ENCODE data around the gene CCDC110.

Gene CCDC110

GRCh38 chr4:185456131-185456530 is 15.4 kb downstream of the CCDC110 start:
- TF ChIP-seq, protein P1, sequence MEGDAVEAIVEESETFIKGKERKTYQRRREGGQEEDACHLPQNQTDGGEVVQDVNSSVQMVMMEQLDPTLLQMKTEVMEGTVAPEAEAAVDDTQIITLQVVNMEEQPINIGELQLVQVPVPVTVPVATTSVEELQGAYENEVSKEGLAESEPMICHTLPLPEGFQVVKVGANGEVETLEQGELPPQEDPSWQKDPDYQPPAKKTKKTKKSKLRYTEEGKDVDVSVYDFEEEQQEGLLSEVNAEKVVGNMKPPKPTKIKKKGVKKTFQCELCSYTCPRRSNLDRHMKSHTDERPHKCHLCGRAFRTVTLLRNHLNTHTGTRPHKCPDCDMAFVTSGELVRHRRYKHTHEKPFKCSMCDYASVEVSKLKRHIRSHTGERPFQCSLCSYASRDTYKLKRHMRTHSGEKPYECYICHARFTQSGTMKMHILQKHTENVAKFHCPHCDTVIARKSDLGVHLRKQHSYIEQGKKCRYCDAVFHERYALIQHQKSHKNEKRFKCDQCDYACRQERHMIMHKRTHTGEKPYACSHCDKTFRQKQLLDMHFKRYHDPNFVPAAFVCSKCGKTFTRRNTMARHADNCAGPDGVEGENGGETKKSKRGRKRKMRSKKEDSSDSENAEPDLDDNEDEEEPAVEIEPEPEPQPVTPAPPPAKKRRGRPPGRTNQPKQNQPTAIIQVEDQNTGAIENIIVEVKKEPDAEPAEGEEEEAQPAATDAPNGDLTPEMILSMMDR (IDR thresholded peaks at IDR 0.05): no peak
- Histone ChIP-seq H3K4me3 (ENCODE audit: low read depth, low read length) (no peak overlapping the region), H3K27ac (no peak overlapping the region), H3K36me3 (ENCODE audit: control insufficient read depth, insufficient read depth, low read length) (no peaks in the 10 kb centered on the region), H3K79me2 (no peaks in the 10 kb centered on the region), H3K4me1 (no peaks in the 10 kb centered on the region), H3K9me3 (ENCODE audit: control insufficient read depth, low read length) (no peaks in the 10 kb centered on the region), H2AFZ (no peak overlapping the region), H3K27me3 (ENCODE audit: control insufficient read depth, insufficient read depth, low read length) (no peaks in the 10 kb centered on the region), H3K4me2 (ENCODE audit: low read length) (no peak overlapping the region), H3K9ac (no peak overlapping the region)

- no peaks in the 10 kb centered on the region for H3K36me3 ChIP-seq (ENCODE audit: control insufficient read depth, insufficient read depth, low read length)
- TF ChIP-seq, protein P1 (IDR thresholded peaks at IDR 0.05): no peak
- no peaks in the 10 kb centered on the region for H3K79me2 ChIP-seq
- no peaks in the 10 kb centered on the region for H3K9me3 ChIP-seq (ENCODE audit: control insufficient read depth, low read length)
- H3K27me3 ChIP-seq (ENCODE audit: control insufficient read depth, insufficient read depth, low read length): no peaks in the 10 kb centered on the region
- H2AFZ ChIP-seq: no peak overlapping the region
- H3K27ac ChIP-seq: no peak overlapping the region
- H3K4me1 ChIP-seq: no peaks in the 10 kb centered on the region
- H3K4me3 ChIP-seq (ENCODE audit: low read depth, low read length): no peak overlapping the region
- no peak overlapping the region for H3K4me2 ChIP-seq (ENCODE audit: low read length)
- no peak overlapping the region for H3K9ac ChIP-seq
Observed at GRCh38 chr4:185445209-185445608, 26.3 kb downstream of the CCDC110 start.

DNA sequence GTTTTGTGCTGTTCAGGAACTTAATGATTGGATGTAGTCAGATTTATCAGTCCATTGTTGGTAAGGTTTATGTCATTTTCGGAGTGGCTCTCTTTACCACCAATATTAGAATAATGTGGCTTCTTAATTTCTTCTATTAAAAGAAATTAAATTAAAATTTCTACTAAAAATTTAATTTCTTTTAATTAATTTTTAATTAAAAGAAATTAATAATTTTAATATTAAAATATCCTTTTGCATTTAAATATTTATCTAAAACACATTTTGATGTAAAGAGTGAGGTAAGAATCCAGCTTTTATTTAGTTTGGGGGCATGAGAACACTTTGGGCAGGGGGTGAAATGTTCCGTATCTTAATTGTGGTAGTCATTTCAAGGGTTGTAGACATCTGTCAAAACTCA is 30.1 kb downstream of the CCDC110 start:
- no peak overlapping the region for H3K4me2 ChIP-seq (ENCODE audit: low read length)
- no peak overlapping the region for H2AFZ ChIP-seq
- H3K9me3 ChIP-seq (ENCODE audit: control insufficient read depth, low read length): no peaks in the 10 kb centered on the region
- H3K4me3 ChIP-seq (ENCODE audit: low read depth, low read length): no peak overlapping the region
- no peak overlapping the region for H3K27ac ChIP-seq
- no peaks in the 10 kb centered on the region for H3K4me1 ChIP-seq
- H3K27me3 ChIP-seq (ENCODE audit: control insufficient read depth, insufficient read depth, low read length): no peaks in the 10 kb centered on the region
- no peaks in the 10 kb centered on the region for H3K79me2 ChIP-seq
- H3K9ac ChIP-seq: no peak overlapping the region
- H3K36me3 ChIP-seq (ENCODE audit: control insufficient read depth, insufficient read depth, low read length): no peaks in the 10 kb centered on the region
- TF ChIP-seq, protein P1 (IDR thresholded peaks at IDR 0.05): no peak

GRCh38 chr4:185437809-185438208 is 33.7 kb downstream of the CCDC110 start:
- TF ChIP-seq, protein P1 (IDR thresholded peaks at IDR 0.05): no peak
- Histone ChIP-seq H3K4me3 (ENCODE audit: low read depth, low read length) (no peak overlapping the region), H3K36me3 (ENCODE audit: control insufficient read depth, insufficient read depth, low read length) (no peaks in the 10 kb centered on the region), H3K27me3 (ENCODE audit: control insufficient read depth, insufficient read depth, low read length) (no peaks in the 10 kb centered on the region), H2AFZ (no peak overlapping the region), H3K4me1 (no peaks in the 10 kb centered on the region), H3K9ac (no peak overlapping the region), H3K79me2 (no peaks in the 10 kb centered on the region), H3K27ac (no peak overlapping the region), H3K4me2 (ENCODE audit: low read length) (no peak overlapping the region), H3K9me3 (ENCODE audit: control insufficient read depth, low read length) (no peaks in the 10 kb centered on the region)

GRCh38 chr4:185435466-185435865 is 36.1 kb downstream of the CCDC110 start:
- TF ChIP-seq, protein P1 (IDR thresholded peaks at IDR 0.05): no peak
- no peaks in the 10 kb centered on the region for H3K4me1 ChIP-seq

More at GRCh38 chr4:185435466-185435865, 36.1 kb downstream of the CCDC110 start:
- Histone ChIP-seq H3K4me3 (ENCODE audit: low read depth, low read length) (no peak overlapping the region), H3K9me3 (ENCODE audit: control insufficient read depth, low read length) (no peaks in the 10 kb centered on the region), H3K36me3 (ENCODE audit: control insufficient read depth, insufficient read depth, low read length) (no peaks in the 10 kb centered on the region), H3K4me2 (ENCODE audit: low read length) (no peak overlapping the region), H3K27me3 (ENCODE audit: control insufficient read depth, insufficient read depth, low read length) (no peaks in the 10 kb centered on the region), H3K27ac (no peak overlapping the region), H2AFZ (no peak overlapping the region), H3K79me2 (no peaks in the 10 kb centered on the region), H3K9ac (no peak overlapping the region)
